K562 (cell line): Measurements from ENCODE around the gene TPCN1. TPM values are rescaled to one million over a fixed set of nuclear protein-coding genes. Genes with fewer than 3 reads are reported as not detected.

ENCODE experiments used
- ATAC-seq: fragments of 200-7000 bp; cut with Tn5 transposase; 3 replicates; pipeline ENCODE4 v1.9.1; 2020; ENCODE audit warnings: moderate library complexity
- BruUV-seq: library from RNA; stranded (reverse); fragments of 400-500 nt; replicated peaks from 2 replicates; lab custom pipeline; 2021; lab: Mats Ljungman, UMichigan
- CTCF ChIA-PET: fragments of 300-600 bp; formaldehyde crosslinking; extraction: SDS; loops from one replicate; lab custom pipeline; 2021; ENCODE audit warnings: low intra/inter-chr PET ratio; lab: Yijun Ruan, JAX
- POLR2A ChIA-PET: fragments of 300-600, 350-650 bp; sonication (Branson Sonifier 250); formaldehyde crosslinking; extraction: SDS; loops from one replicate; lab custom pipeline; 2021; ENCODE audit warnings: antibody characterized with exemption, inconsistent platforms; lab: Yijun Ruan, JAX
- DNase-seq, 4 experiments: peaks; one replicate each; pipeline versions ENCODE4 v3.0.0 to v3.0.0-alpha.2; 2011 to 2018; ENCODE audit warnings: low spot score in 3 of 4, mixed read lengths in 3 of 4; ENCODE audit errors: extremely low read depth in 1 of 4
- FAIRE-seq: peaks from 2 replicates; lab custom pipeline; 2011; peaks lifted over from hg19 to GRCh38; lab: Jason Lieb, UNC
- H2AFZ ChIP-seq: 2 replicates; pipeline ENCODE4 v1.6.0; 2011; ENCODE audit warnings: low read depth, low read length, control low read depth, inconsistent platforms
- H3K27ac ChIP-seq: fragments of 200-600 bp; 3 replicates; pipeline ENCODE4 v1.8.0; 2011; ENCODE audit warnings: low read depth, mild to moderate bottlenecking, control low read depth, inconsistent platforms, low read length, moderate library complexity, mixed read lengths; ENCODE audit errors: extremely low read depth
- H3K27me3 ChIP-seq, 2 experiments: fragments of 300-600 bp in 1 of 2; 2 replicates in 1 of 2; 3 replicates in 1 of 2; pipeline versions ENCODE4 v1.6.0 to v1.8.0; 2011; ENCODE audit warnings: inconsistent platforms in 2 of 2, low read length in 2 of 2, mild to moderate bottlenecking in 1 of 2, mixed read lengths in 1 of 2, moderate library complexity in 1 of 2; ENCODE audit not compliant: control insufficient read depth in 2 of 2, insufficient read depth in 2 of 2
- H3K36me3 ChIP-seq: fragments of 300-600 bp; 3 replicates; pipeline ENCODE4 v1.8.0; 2011; ENCODE audit warnings: mild to moderate bottlenecking, low read length, inconsistent platforms; ENCODE audit not compliant: control insufficient read depth, insufficient read depth
- H3K4me1 ChIP-seq, 2 experiments: fragments of 200-600 bp in 1 of 2; replicated peaks in 1 of 2; 2 replicates in 1 of 2; 3 replicates in 1 of 2; pipeline versions ENCODE4 v1.5.1 to v1.8.0; 2011; ENCODE audit warnings: inconsistent platforms in 2 of 2, low read length in 2 of 2, mild to moderate bottlenecking in 1 of 2, mixed read lengths in 1 of 2, moderate library complexity in 1 of 2; ENCODE audit not compliant: control insufficient read depth in 2 of 2, insufficient read depth in 2 of 2
- H3K4me2 ChIP-seq: 2 replicates; pipeline ENCODE4 v1.6.1; 2011; ENCODE audit warnings: low read length, control low read depth, inconsistent platforms, mixed read lengths; ENCODE audit not compliant: insufficient read depth
- H3K4me3 ChIP-seq: fragments of 200-600 bp; sonication (generic), shearing (Covaris generic); 2 replicates; pipeline ENCODE4 v1.5.1; 2016; ENCODE audit warnings: control low read depth, inconsistent platforms
- H3K79me2 ChIP-seq: fragments of 200-600 bp; 3 replicates; pipeline ENCODE4 v1.8.0; 2011; ENCODE audit warnings: low read length, inconsistent platforms; ENCODE audit not compliant: control insufficient read depth, insufficient read depth
- H3K9ac ChIP-seq, 2 experiments: 2 replicates each; pipeline versions ENCODE4 v1.6.0 to v1.6.1; 2011; ENCODE audit warnings: low read depth in 2 of 2, low read length in 2 of 2, control low read depth in 1 of 2, inconsistent platforms in 1 of 2, mild to moderate bottlenecking in 1 of 2, mixed read lengths in 1 of 2; ENCODE audit not compliant: insufficient read depth in 1 of 2
- H3K9me1 ChIP-seq: one replicate; pipeline ENCODE4 v1.6.0; 2011; ENCODE audit warnings: inconsistent platforms, mild to moderate bottlenecking, low read length, moderate library complexity; ENCODE audit not compliant: control insufficient read depth, insufficient read depth
- H3K9me3 ChIP-seq: replicated peaks from 2 replicates; pipeline ENCODE4 v1.5.1; 2011; ENCODE audit warnings: low read depth, low read length, inconsistent platforms; ENCODE audit not compliant: control insufficient read depth, insufficient read depth
- H4K20me1 ChIP-seq: replicated peaks from 2 replicates; pipeline ENCODE4 v1.6.1; 2011; ENCODE audit warnings: low read length, inconsistent platforms, mixed read lengths; ENCODE audit not compliant: control insufficient read depth, insufficient read depth
- GABPB1 ChIP-seq: sonication (generic); formaldehyde crosslinking; IDR thresholded peaks from 2 replicates; pipeline ENCODE4 v1.8.0; 2022; ENCODE audit warnings: mild to moderate bottlenecking, missing genetic modification reagents
- GTF2F1 ChIP-seq: IDR thresholded peaks from 2 replicates; pipeline ENCODE4 v1.6.1; 2011; ENCODE audit warnings: low read depth, low read length, improper control_type of control experiment
- HDAC2 ChIP-seq: fragments of 450-650 bp; IDR thresholded peaks from 2 replicates; pipeline ENCODE4 v1.6.1; 2016; ENCODE audit warnings: mild to moderate bottlenecking
- MBD2 ChIP-seq: sonication (generic); IDR thresholded peaks from 2 replicates; pipeline ENCODE4 v1.6.1; 2016; ENCODE audit warnings: low read depth, borderline replicate concordance
- NFATC3 ChIP-seq: fragments of 450-650 bp; IDR thresholded peaks from 2 replicates; pipeline ENCODE4 v1.6.1; 2017; ENCODE audit warnings: mild to moderate bottlenecking
- TAF9B ChIP-seq: fragments of 450-650 bp; IDR thresholded peaks from 2 replicates; pipeline ENCODE4 v1.6.1; 2018; ENCODE audit warnings: mild to moderate bottlenecking; ENCODE audit not compliant: partially characterized antibody
- XRCC3 ChIP-seq: fragments of 450-650 bp; IDR thresholded peaks from 2 replicates; pipeline ENCODE4 v1.6.1; 2017; ENCODE audit warnings: mild to moderate bottlenecking, moderate library complexity
- ZNF644 ChIP-seq: fragments of 200-800 bp; sonication (Bioruptor generic); IDR thresholded peaks from 2 replicates; pipeline ENCODE4 v1.6.1; 2016; ENCODE audit warnings: low read depth, missing genetic modification characterization, missing compliant biosample characterization
- WGBS: fragments of 100-300 bp; shearing (Covaris generic); methylation state at CpG from one replicate; pipeline ENCODE4 v1.1.6; 2016; ENCODE audit warnings: low coverage, mixed read lengths; ENCODE audit not compliant: insufficient coverage; ENCODE audit errors: missing lambda C conversion rate; 5-methylcytosine and 5-hydroxymethylcytosine counted together
- in situ Hi-C: fragments of 300-500 bp; cut with MboI; formaldehyde crosslinking; loops from 4 replicates; pipeline ENCODE4 v1.15.0; 2018; ENCODE audit warnings: inconsistent platforms, mixed read lengths
- intact Hi-C: fragments of 100-400 bp; cut with micrococcal nuclease; formaldehyde crosslinking; loops from 2 replicates; pipeline ENCODE4 v1.14.2; 2022
- polyA plus RNA-seq, 8 experiments: library from polyadenylated mRNA; depleted of rRNA in 4 of 8; stranded (reverse) in 5 of 8; unstranded in 3 of 8; fragments of >200 nt; fragmentation: Nextera tagmentation in 2 of 8; fragmentation: Illumina TruSeq in 1 of 8; extraction: Ambion mirVana in 2 of 8; extraction: Trizol in 1 of 8; gene quantifications; 2 replicates each; pipeline versions ENCODE4 v1.2.1 to v1.2.3, GENCODE V29; 2011 to 2014; ENCODE audit warnings: inconsistent platforms in 1 of 8, missing spikeins in 1 of 8
- total RNA-seq, 7 experiments: library from RNA; depleted of rRNA in 6 of 7; stranded (reverse); fragments of >200 nt in 6 of 7; fragmentation: Illumina TruSeq in 2 of 7; extraction: Trizol in 2 of 7; gene quantifications; 2 replicates each; pipeline versions ENCODE4 v1.2.1 to v1.2.3, GENCODE V29; 2011 to 2021; ENCODE audit warnings: low replicate concordance in 1 of 7

Gene TPCN1
- total and polyA plus RNA-seq, 9 of the 15 experiments (the other 6 are each of a cell fraction or from before 2014, with no cell fraction given), result 0.80 to 23.8 (median 7.4) TPM

- FAIRE-seq, result no peak
- intact Hi-C loops, result no loop called here
- in situ Hi-C loops, result no loop called here
- CTCF ChIA-PET, result no interaction called here
- Histone ChIP-seq H3K9me3 (no peaks in the 10 kb centered on the region), H3K4me3 (no peak overlapping the region), H4K20me1 (no peaks in the 10 kb centered on the region), H3K9ac (no peak overlapping the region), H3K36me3 (peaks cover 51% of the 10 kb centered on the region; the same call in 2 of the 3 replicates), H3K79me2 (no peaks in the 10 kb centered on the region), H3K4me2 (no peak overlapping the region), H3K4me1 (peaks cover 13 to 16% of the 10 kb centered on the region in 2 experiments), H3K27me3 (no peaks in the 10 kb centered on the region), H2AFZ (no peak overlapping the region), H3K27ac (no peak overlapping the region), H3K9me1 (no peaks in the 10 kb centered on the region)
- DNase-seq, result no peak
- 94% methylated on average over 11 of the region's 11 CpGs for WGBS
- ATAC-seq, result no peak
- TF ChIP-seq XRCC3 (no peak), GABPB1 (CRISPR knock-in tag) (no peak), TAF9B (no peak), HDAC2 (no peak), NFATC3 (no peak), MBD2 (no peak)
- POLR2A ChIA-PET, result interaction anchor here (0.7 to 2.2 kb wide), 3 partner anchors 9 to 109 kb away, joined by 3 to 5 read pairs (median 3); no protein-coding TSS in a partner anchor
- no TSS peak for BruUV-seq
Observed at GRCh38 chr12:113270709-113271009, 49.4 kb downstream of the TPCN1 start.

GRCh38 chr12:113271466-113271852 lies 50.2 kb downstream of the TPCN1 start:
- H2AFZ ChIP-seq, result peak overlapping the region; percentile 65
- H3K27ac ChIP-seq, result peak overlapping the region; percentile 34; the same call in 2 of the 3 replicates
- DNase-seq, result no peak
- 42% methylated on average over 10 of the region's 10 CpGs for WGBS
- TF ChIP-seq GTF2F1 (no peak), ZNF644 (0 out of 2 replicates have a peak, but pooled peaks have one; percentile 21)
- in situ Hi-C loops (no loop called here), intact Hi-C loops (no loop called here)
- H3K9ac ChIP-seq, result peak overlapping the region in 1 of 2 experiments; percentile 73; a peak in 2 of 4 replicates
- H3K4me3 ChIP-seq, result no peak overlapping the region
- no peak for FAIRE-seq
- H3K79me2 ChIP-seq, result no peaks in the 10 kb centered on the region
- no peaks in the 10 kb centered on the region for H4K20me1 ChIP-seq
- H3K9me3 ChIP-seq, result no peaks in the 10 kb centered on the region
- ChIA-PET CTCF (no interaction called here), POLR2A (interaction anchor here (0.8 to 2.2 kb wide), 3 partner anchors 10 to 151 kb away, joined by 3 to 5 read pairs (median 3); partner anchors contain the start of gene SDSL)
- no TSS peak for BruUV-seq
- H3K4me2 ChIP-seq, result no peak overlapping the region
- H3K9me1 ChIP-seq, result no peaks in the 10 kb centered on the region
- H3K4me1 ChIP-seq, result peaks cover 13 to 16% of the 10 kb centered on the region in 2 experiments
- H3K27me3 ChIP-seq, result no peaks in the 10 kb centered on the region
- peak; percentile 47; the same call in 2 of the 3 replicates for ATAC-seq
- peaks cover 47% of the 10 kb centered on the region; the same call in 2 of the 3 replicates for H3K36me3 ChIP-seq
